MM.1S (cell line): ENCODE measurements around the gene SPRED2.

Source experiments
- EZH2 ChIP-seq: fragments of 300-600 bp; sonication (generic); optimal IDR thresholded peaks from 2 replicates; pipeline ENCODE3; 2017; ENCODE audit warnings: low read depth, mild to moderate bottlenecking, antibody characterized with exemption, low read length, mixed read lengths
- TF ChIP-seq, protein P1 (sequence below): fragments of 300-600 bp; sonication (generic); IDR thresholded peaks from 2 replicates; pipeline ENCODE4 v1.5.1; 2016; ENCODE audit warnings: antibody characterized with exemption, low read length, mixed read lengths

DNA sequence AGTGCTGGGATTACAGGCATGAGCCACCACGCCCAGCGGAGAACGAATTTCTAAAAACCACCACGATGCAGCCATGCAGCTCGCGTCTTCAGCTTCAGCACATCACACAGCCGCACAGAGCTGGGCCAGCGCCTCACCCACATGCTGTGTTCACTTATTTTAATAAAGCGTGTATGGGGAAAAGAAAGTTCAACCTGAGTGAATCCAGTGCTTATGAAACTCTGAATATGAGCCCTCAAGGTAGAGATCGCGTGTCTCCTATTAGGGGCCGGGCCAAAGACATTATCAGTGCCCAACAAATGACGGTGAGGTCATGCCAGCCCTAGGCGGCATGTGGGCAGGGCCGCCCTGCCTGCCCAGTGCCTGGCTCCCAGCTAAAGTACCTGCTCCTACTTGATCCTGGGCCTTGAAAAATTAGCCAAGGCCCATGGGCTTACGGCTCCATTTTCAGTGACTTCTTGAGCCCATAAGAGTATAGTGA is 44.3 kb downstream of the SPRED2 start:
- TF ChIP-seq, protein P1, sequence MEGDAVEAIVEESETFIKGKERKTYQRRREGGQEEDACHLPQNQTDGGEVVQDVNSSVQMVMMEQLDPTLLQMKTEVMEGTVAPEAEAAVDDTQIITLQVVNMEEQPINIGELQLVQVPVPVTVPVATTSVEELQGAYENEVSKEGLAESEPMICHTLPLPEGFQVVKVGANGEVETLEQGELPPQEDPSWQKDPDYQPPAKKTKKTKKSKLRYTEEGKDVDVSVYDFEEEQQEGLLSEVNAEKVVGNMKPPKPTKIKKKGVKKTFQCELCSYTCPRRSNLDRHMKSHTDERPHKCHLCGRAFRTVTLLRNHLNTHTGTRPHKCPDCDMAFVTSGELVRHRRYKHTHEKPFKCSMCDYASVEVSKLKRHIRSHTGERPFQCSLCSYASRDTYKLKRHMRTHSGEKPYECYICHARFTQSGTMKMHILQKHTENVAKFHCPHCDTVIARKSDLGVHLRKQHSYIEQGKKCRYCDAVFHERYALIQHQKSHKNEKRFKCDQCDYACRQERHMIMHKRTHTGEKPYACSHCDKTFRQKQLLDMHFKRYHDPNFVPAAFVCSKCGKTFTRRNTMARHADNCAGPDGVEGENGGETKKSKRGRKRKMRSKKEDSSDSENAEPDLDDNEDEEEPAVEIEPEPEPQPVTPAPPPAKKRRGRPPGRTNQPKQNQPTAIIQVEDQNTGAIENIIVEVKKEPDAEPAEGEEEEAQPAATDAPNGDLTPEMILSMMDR: no peak
- no peak for TF ChIP-seq EZH2
